22Rv1 (cell line): ENCODE results near the gene RASA4B.

Experiments used
- H3K27ac ChIP-seq: fragments of 450-650 bp; 2 replicates; pipeline ENCODE4 v1.5.1; 2017
- CTCF ChIP-seq: fragments of 450-650 bp; IDR thresholded peaks from 2 replicates; pipeline ENCODE4 v1.5.1; 2017; ENCODE audit warnings: mild to moderate bottlenecking
- ZFX ChIP-seq: fragments of 450-650 bp; IDR thresholded peaks from 2 replicates; pipeline ENCODE4 v1.6.1; 2017; ENCODE audit warnings: antibody characterized with exemption, borderline replicate concordance

Gene RASA4B

GRCh38 chr7:102451371-102452054 lies 66.1 kb downstream of the RASA4B start:
- no peak overlapping the region for H3K27ac ChIP-seq
- no peak for TF ChIP-seq CTCF
- TF ChIP-seq ZFX = no peak

- H3K27ac ChIP-seq = no peak overlapping the region
- TF ChIP-seq ZFX = no peak
- TF ChIP-seq CTCF = peak; percentile 12; the same call in 1 of the 2 replicates
Measured at GRCh38 chr7:102450242-102450641, 67.3 kb downstream of the RASA4B start.

GRCh38 chr7:102449136-102449535 lies 68.4 kb downstream of the RASA4B start:
- H3K27ac ChIP-seq = no peak overlapping the region
- TF ChIP-seq ZFX (no peak), CTCF (no peak)

- TF ChIP-seq ZFX = no peak
- no peak for TF ChIP-seq CTCF
- no peak overlapping the region for H3K27ac ChIP-seq
Measured at GRCh38 chr7:102447311-102447710, 70.3 kb downstream of the RASA4B start.

GRCh38 chr7:102446387-102447156 lies 71.0 kb downstream of the RASA4B start:
- no peak for TF ChIP-seq ZFX
- no peak for TF ChIP-seq CTCF
- no peak overlapping the region for H3K27ac ChIP-seq

- H3K27ac ChIP-seq = no peak overlapping the region
- no peak for TF ChIP-seq CTCF
- TF ChIP-seq ZFX = no peak
Measured at GRCh38 chr7:102445674-102446071, 71.9 kb downstream of the RASA4B start.

- no peak overlapping the region for H3K27ac ChIP-seq
- TF ChIP-seq ZFX (no peak), CTCF (no peak)
Measured at GRCh38 chr7:102444961-102445673, 72.5 kb downstream of the RASA4B start.
